Upper lobe of right lung (tissue), 1 donor: ENCODE measurements around the gene LRRC17. TPM values are rescaled to one million over a fixed set of nuclear protein-coding genes. Genes with fewer than 3 reads are reported as not detected.
A peak's percentile ranks its signal among the peaks of the same experiment; 100 is the strongest.

Experiments used
- ATAC-seq: fragments of 200-7000 bp; cut with Tn5 transposase; one replicate; pipeline ENCODE4 v1.9.1; 2020; ENCODE audit warnings: mild to moderate bottlenecking, moderate library complexity
- DNase-seq: peaks from one replicate; pipeline ENCODE4 v3.0.0-alpha.2; 2020
- H3K27ac ChIP-seq: fragments of 200-600 bp; one replicate; pipeline ENCODE4 v1.8.0; 2022
- H3K27me3 ChIP-seq: fragments of 200-600 bp; one replicate; pipeline ENCODE4 v1.8.0; 2022; ENCODE audit warnings: mild to moderate bottlenecking
- H3K36me3 ChIP-seq: fragments of 200-600 bp; one replicate; pipeline ENCODE4 v1.8.0; 2022
- H3K4me1 ChIP-seq: fragments of 200-600 bp; one replicate; pipeline ENCODE4 v1.8.0; 2022
- H3K4me3 ChIP-seq: fragments of 200-600 bp; one replicate; pipeline ENCODE4 v1.8.0; 2022; ENCODE audit warnings: mild to moderate bottlenecking
- H3K9me3 ChIP-seq: fragments of 200-600 bp; one replicate; pipeline ENCODE4 v1.8.0; 2022
- CTCF ChIP-seq: fragments of 200-600 bp; IDR thresholded peaks from one replicate; pipeline ENCODE4 v1.8.0; 2022; ENCODE audit warnings: antibody characterized with exemption
- intact Hi-C: fragments of 100-400 bp; cut with DNase I; formaldehyde crosslinking; loops from one replicate; pipeline ENCODE4 v1.11.0; 2022
- total RNA-seq: library from RNA; stranded (reverse); fragmentation: NEBNext Ultra II Directional; extraction: Animal tissue kit (Norgen Biotek cat#: 25700); gene quantifications from one replicate; pipeline ENCODE4 v1.2.1, GENCODE V29; 2021
- donor health status: DM: no; HTN: yes; CAD: no; lungs with severe emphysema.

Gene LRRC17
- total RNA-seq, 1 donor from 2014 or later: 0.58 TPM

- ATAC-seq (no peak), DNase-seq (no peak)
- Histone ChIP-seq H3K4me1 (peaks cover 4% of the 10 kb centered on the region), H3K9me3 (no peaks in the 10 kb centered on the region), H3K27ac (no peak overlapping the region), H3K36me3 (no peaks in the 10 kb centered on the region), H3K27me3 (no peaks in the 10 kb centered on the region), H3K4me3 (no peak overlapping the region)
- intact Hi-C loops: no loop called here
- no peak for TF ChIP-seq CTCF
Observed at GRCh38 chr7:102988088-102988487, 75.3 kb downstream of the LRRC17 start.

GRCh38 chr7:102988631-102989560 is 76.1 kb downstream of the LRRC17 start:
- ATAC-seq: peak; percentile 43

GRCh38 chr7:102990642-102991041 is 77.8 kb downstream of the LRRC17 start:
- H3K36me3 ChIP-seq: no peaks in the 10 kb centered on the region
- no peaks in the 10 kb centered on the region for H3K27me3 ChIP-seq
- no peak for ATAC-seq
- intact Hi-C loops: no loop called here
- H3K4me3 ChIP-seq: no peak overlapping the region
- no peaks in the 10 kb centered on the region for H3K9me3 ChIP-seq
- no peak overlapping the region for H3K27ac ChIP-seq
- peaks cover 4% of the 10 kb centered on the region for H3K4me1 ChIP-seq
- no peak for DNase-seq
- no peak for TF ChIP-seq CTCF

More at GRCh38 chr7:102988631-102989560, 76.1 kb downstream of the LRRC17 start:
- no peak for DNase-seq
- Histone ChIP-seq H3K9me3 (no peaks in the 10 kb centered on the region), H3K27ac (no peak overlapping the region), H3K4me3 (no peak overlapping the region), H3K36me3 (no peaks in the 10 kb centered on the region), H3K4me1 (peaks cover 4% of the 10 kb centered on the region), H3K27me3 (no peaks in the 10 kb centered on the region)
- intact Hi-C loops: no loop called here
- no peak for TF ChIP-seq CTCF

- ATAC-seq (peak; percentile 59), DNase-seq (no peak)
- intact Hi-C loops: no loop called here
- Histone ChIP-seq H3K4me1 (peaks cover 4% of the 10 kb centered on the region), H3K4me3 (no peak overlapping the region), H3K27me3 (no peaks in the 10 kb centered on the region), H3K36me3 (no peaks in the 10 kb centered on the region), H3K9me3 (no peaks in the 10 kb centered on the region), H3K27ac (no peak overlapping the region)
- TF ChIP-seq CTCF: no peak
Observed at GRCh38 chr7:102991077-102991539, 78.3 kb downstream of the LRRC17 start.

GRCh38 chr7:102991540-102992214 is 78.9 kb downstream of the LRRC17 start:
- Histone ChIP-seq H3K9me3 (no peaks in the 10 kb centered on the region), H3K4me1 (peaks cover 4% of the 10 kb centered on the region), H3K36me3 (no peaks in the 10 kb centered on the region), H3K4me3 (no peak overlapping the region), H3K27ac (no peak overlapping the region), H3K27me3 (no peaks in the 10 kb centered on the region)
- intact Hi-C loops: no loop called here
- TF ChIP-seq CTCF: no peak
- peak; percentile 62 for ATAC-seq
- DNase-seq: no peak
